Left colon (tissue), 2 donors: ENCODE measurements around the gene KCNE4. TPM values are rescaled to one million over a fixed set of nuclear protein-coding genes. Genes with fewer than 3 reads are reported as not detected.

Experiments used
- ATAC-seq: fragments of 200-7000 bp; cut with Tn5 transposase; one replicate; pipeline ENCODE4 v1.9.1; 2020; ENCODE audit warnings: mild to moderate bottlenecking, moderate library complexity
- DNase-seq, 2 donors: peaks; one replicate each; pipeline ENCODE4 v3.0.0-alpha.2; 2020
- intact Hi-C, 2 donors: fragments of 100-400 bp; cut with DNase I in 1 of 2; cut with micrococcal nuclease in 1 of 2; formaldehyde crosslinking; loops; one replicate each; pipeline versions ENCODE4 v1.11.2 to v1.14.0; 2022; cut with DNase I, micrococcal nuclease
- long read RNA-seq: library from polyadenylated mRNA; unstranded; transcript quantifications from one replicate; pipeline ENCODE4 v2.0.0, GENCODE V29; 2021
- total RNA-seq, 2 donors: library from RNA; stranded (reverse); fragmentation: NEBNext Ultra II Directional; extraction: Animal tissue kit (Norgen Biotek cat#: 25700); gene quantifications; one replicate each; pipeline ENCODE4 v1.2.1, GENCODE V29; 2021
- donor health status: DM: no; HTN: no; CAD: no.
- donor health status: DM: yes; HTN: yes; CAD: no.

The KCNE4 gene
- total RNA-seq = under 1 TPM; 0.76 to 0.89 TPM
- long read RNA-seq = 0 reads

GRCh38 chr2:223051693-223052289 lies at the start of gene KCNE4:
Gene KCNE4, plus strand, starts transcription at chr2:223052190. Its CDS starts 641 bp downstream, at chr2:223052831.
- intact Hi-C loops = no loop called here
- DNase-seq (peak; percentile 28 to 38), ATAC-seq (peak; percentile 77)

GRCh38 chr2:223003191-223003590 lies 48.8 kb upstream of the KCNE4 start:
- DNase-seq = no peak
- intact Hi-C loops = no loop called here
- no peak for ATAC-seq

- intact Hi-C loops = no loop called here
These were observed 46.5 kb upstream of the KCNE4 start for GRCh38 chr2:223005496-223005895.

GRCh38 chr2:223007531-223007930 lies 44.5 kb upstream of the KCNE4 start:
- intact Hi-C loops = no loop called here
- no peak for ATAC-seq
- DNase-seq = no peak

More at GRCh38 chr2:223005496-223005895, 46.5 kb upstream of the KCNE4 start:
- ATAC-seq (no peak), DNase-seq (no peak)

- intact Hi-C loops = no loop called here
- no peak for DNase-seq
- no peak for ATAC-seq
These were observed 43.8 kb upstream of the KCNE4 start for GRCh38 chr2:223008162-223008561.

- DNase-seq (no peak), ATAC-seq (no peak)
- intact Hi-C loops = no loop called here
These were observed 43.0 kb upstream of the KCNE4 start for GRCh38 chr2:223008956-223009355.

- intact Hi-C loops = no loop called here
- no peak for DNase-seq
- ATAC-seq = no peak
These were observed 41.3 kb upstream of the KCNE4 start for GRCh38 chr2:223010641-223011040.

- ATAC-seq (no peak), DNase-seq (no peak)
- intact Hi-C loops = no loop called here
These were observed 39.7 kb upstream of the KCNE4 start for GRCh38 chr2:223012291-223012690.

GRCh38 chr2:223019390-223019930 lies 32.5 kb upstream of the KCNE4 start:
- intact Hi-C loops = no loop called here
- no peak for ATAC-seq
- no peak for DNase-seq

- intact Hi-C loops = no loop called here
- ATAC-seq = no peak
- DNase-seq = no peak
These were observed 31.8 kb upstream of the KCNE4 start for GRCh38 chr2:223019987-223020717.

- intact Hi-C loops = no loop called here
- DNase-seq = no peak
- no peak for ATAC-seq
These were observed 30.9 kb upstream of the KCNE4 start for GRCh38 chr2:223020971-223021675.

- peak; percentile 76 for ATAC-seq
- intact Hi-C loops = no loop called here
- no peak for DNase-seq
These were observed 25.5 kb upstream of the KCNE4 start for GRCh38 chr2:223026357-223027110.

- intact Hi-C loops = no loop called here
- DNase-seq (no peak), ATAC-seq (no peak)
These were observed 24.5 kb upstream of the KCNE4 start for GRCh38 chr2:223027442-223027841.

- ATAC-seq (no peak), DNase-seq (no peak)
- intact Hi-C loops = no loop called here
These were observed 22.7 kb upstream of the KCNE4 start for GRCh38 chr2:223029287-223029686.

GRCh38 chr2:223032187-223033142 lies 19.5 kb upstream of the KCNE4 start:
- ATAC-seq (no peak), DNase-seq (no peak)
- intact Hi-C loops = no loop called here

- DNase-seq (no peak), ATAC-seq (no peak)
- intact Hi-C loops = no loop called here
These were observed 17.6 kb upstream of the KCNE4 start for GRCh38 chr2:223034221-223034975.

- no peak for ATAC-seq
- intact Hi-C loops = no loop called here
- DNase-seq = no peak
These were observed 15.1 kb upstream of the KCNE4 start for GRCh38 chr2:223036790-223037444.
